HEK293T (cell line): Measurements from ENCODE around the gene JMJD4.

Experiments used
- CTCF ChIA-PET: fragments of 350-600 bp; formaldehyde crosslinking; extraction: SDS; loops from one replicate; lab custom pipeline; 2021; ENCODE audit warnings: antibody characterized with exemption, inconsistent platforms; lab: Yijun Ruan, JAX
- POLR2A ChIA-PET: fragments of 350-600 bp; formaldehyde crosslinking; extraction: SDS; loops from one replicate; lab custom pipeline; 2020; ENCODE audit warnings: antibody characterized with exemption, inconsistent platforms; lab: Yijun Ruan, JAX
- DNase-seq: peaks from one replicate; pipeline ENCODE4 v3.0.0; 2012; ENCODE audit warnings: mixed read lengths; ENCODE audit errors: extremely low spot score
- ARNT ChIP-seq: fragments of 450-650 bp; IDR thresholded peaks from 2 replicates; pipeline ENCODE4 v1.6.1; 2017; ENCODE audit warnings: mild to moderate bottlenecking
- BHLHE40 ChIP-seq: fragments of 450-650 bp; IDR thresholded peaks from 2 replicates; pipeline ENCODE4 v1.6.1; 2016; ENCODE audit warnings: mild to moderate bottlenecking, moderate library complexity, borderline replicate concordance
- CTBP1 ChIP-seq: fragments of 450-650 bp; IDR thresholded peaks from 2 replicates; pipeline ENCODE4 v1.6.1; 2016; ENCODE audit warnings: borderline replicate concordance
- ELF4 ChIP-seq: fragments of 450-650 bp; IDR thresholded peaks from 2 replicates; pipeline ENCODE4 v1.6.1; 2017; ENCODE audit warnings: antibody characterized with exemption
- FOXA1 ChIP-seq: fragments of 450-650 bp; IDR thresholded peaks from 2 replicates; pipeline ENCODE4 v1.6.1; 2016; ENCODE audit warnings: mild to moderate bottlenecking
- FOXK2 ChIP-seq: fragments of 450-650 bp; IDR thresholded peaks from 2 replicates; pipeline ENCODE4 v1.6.1; 2016; ENCODE audit warnings: mild to moderate bottlenecking
- FOXM1 ChIP-seq: fragments of 450-650 bp; IDR thresholded peaks from 2 replicates; pipeline ENCODE4 v1.6.1; 2017; ENCODE audit warnings: mild to moderate bottlenecking, borderline replicate concordance
- HDGF ChIP-seq: fragments of 450-650 bp; IDR thresholded peaks from 2 replicates; pipeline ENCODE4 v1.6.1; 2017; ENCODE audit warnings: antibody characterized with exemption, borderline replicate concordance
- L3MBTL2 ChIP-seq: fragments of 450-650 bp; conservative IDR thresholded peaks from 2 replicates; pipeline ENCODE4 v1.6.1; 2016; ENCODE audit warnings: mild to moderate bottlenecking
- LEF1 ChIP-seq: fragments of 450-650 bp; IDR thresholded peaks from 2 replicates; pipeline ENCODE4 v1.6.1; 2017; ENCODE audit warnings: mild to moderate bottlenecking, borderline replicate concordance
- NFRKB ChIP-seq: fragments of 450-650 bp; IDR thresholded peaks from 2 replicates; pipeline ENCODE4 v1.6.1; 2016; ENCODE audit warnings: mild to moderate bottlenecking, moderate library complexity
- PKNOX1 ChIP-seq: fragments of 450-650 bp; IDR thresholded peaks from 2 replicates; pipeline ENCODE4 v1.6.1; 2016
- SP1 ChIP-seq: fragments of 450-650 bp; IDR thresholded peaks from 2 replicates; pipeline ENCODE4 v1.6.1; 2017
- SUZ12 ChIP-seq: fragments of 450-650 bp; IDR thresholded peaks from 2 replicates; pipeline ENCODE4 v1.6.1; 2016; ENCODE audit warnings: mild to moderate bottlenecking
- TARDBP ChIP-seq: fragments of 450-650 bp; IDR thresholded peaks from 2 replicates; pipeline ENCODE4 v1.6.1; 2016
- ZNF384 ChIP-seq: fragments of 450-650 bp; IDR thresholded peaks from 2 replicates; pipeline ENCODE4 v1.6.1; 2016

The JMJD4 gene

DNA sequence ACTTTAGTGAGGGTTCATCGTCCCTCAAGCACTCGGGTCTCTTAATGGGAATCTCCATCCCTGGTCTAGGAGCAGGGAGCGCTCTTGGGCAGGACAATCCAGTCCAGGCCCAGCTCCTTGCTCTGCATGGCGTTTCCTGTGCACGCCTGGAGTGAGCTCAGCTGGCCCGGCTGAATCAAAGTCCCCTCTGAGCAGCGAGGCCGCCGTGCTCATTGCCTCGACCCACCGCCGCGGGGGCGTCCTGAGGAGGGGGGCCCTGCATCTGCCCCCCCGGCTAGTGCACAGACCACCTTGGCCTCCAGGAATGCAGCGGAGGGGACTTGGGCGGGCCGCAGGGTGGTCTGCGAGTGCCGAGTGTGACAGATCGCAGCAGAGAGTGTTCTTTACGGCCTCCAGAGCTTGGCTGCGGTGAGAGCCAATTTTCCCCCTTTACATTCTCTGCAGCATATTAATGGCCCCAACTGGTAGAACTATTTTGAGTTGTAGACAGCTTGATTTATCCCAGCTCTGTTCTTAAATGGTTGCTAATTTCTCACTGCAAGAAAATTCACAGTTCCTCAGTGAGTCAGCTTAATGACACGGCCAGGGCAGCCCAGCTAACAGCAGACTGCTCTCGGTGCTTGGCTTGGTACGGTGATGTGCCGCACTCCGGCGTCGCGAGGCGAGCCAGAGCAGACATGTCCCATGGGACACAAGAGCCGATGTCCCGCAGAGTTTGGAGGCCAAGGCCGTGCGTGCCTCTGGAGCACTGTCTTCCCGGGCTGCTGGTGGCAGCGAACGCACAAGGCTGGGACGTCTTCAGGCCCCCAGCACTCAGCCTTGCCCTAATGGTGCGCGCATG lies 39.9 kb upstream of the JMJD4 start:
- ChIA-PET CTCF (interaction anchor here (1.2 kb wide), 1 partner anchor 179 kb away, joined by 3 read pairs; no protein-coding TSS in a partner anchor), POLR2A (no interaction called here)
- TF ChIP-seq CTBP1 (no peak), HDGF (no peak), LEF1 (no peak)
- DNase-seq = no peak

DNA sequence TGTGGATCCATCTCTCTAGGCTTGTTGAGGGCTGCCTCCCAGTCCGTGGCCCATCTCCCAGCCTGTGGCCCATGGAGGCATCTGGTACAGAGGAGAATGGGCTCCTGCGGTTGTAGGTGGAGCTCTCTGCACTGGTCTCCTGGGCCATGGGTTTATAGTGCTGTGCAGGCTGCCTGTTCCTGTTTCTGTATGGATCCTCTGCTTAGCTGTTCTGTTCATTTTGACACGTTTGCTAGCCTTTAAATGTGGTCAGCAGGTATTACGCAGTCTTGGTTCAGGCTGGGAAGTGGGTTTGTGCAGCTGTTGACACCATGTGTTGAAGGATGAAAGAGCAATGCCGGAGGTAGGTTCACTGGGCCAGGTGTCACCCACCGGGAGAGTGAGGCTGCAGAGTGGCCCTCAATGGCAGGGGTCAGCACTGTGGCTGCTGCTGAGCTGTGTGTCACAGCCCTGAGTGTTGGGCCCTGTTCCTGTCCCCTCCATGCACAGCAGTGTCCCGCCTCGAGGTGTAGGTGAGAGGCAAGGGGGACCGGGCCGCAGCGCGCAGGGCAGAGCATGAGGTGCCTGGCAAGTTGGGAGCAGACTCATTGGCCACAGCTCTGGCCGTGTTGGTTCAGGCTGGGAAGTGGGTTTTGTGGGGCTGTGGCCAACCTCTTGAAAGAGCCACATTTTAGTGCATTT lies 39.1 kb upstream of the JMJD4 start:
- ChIA-PET CTCF (interaction anchor here (1.2 kb wide), 1 partner anchor 180 kb away, joined by 3 read pairs; no protein-coding TSS in a partner anchor), POLR2A (no interaction called here)
- no peak for DNase-seq
- TF ChIP-seq SP1 = no peak
- no peak for TF ChIP-seq LEF1
- TF ChIP-seq FOXM1 = no peak
- TF ChIP-seq ZNF384 = no peak
- no peak for TF ChIP-seq HDGF
- no peak for TF ChIP-seq NFRKB
- TF ChIP-seq ARNT = no peak
- no peak for TF ChIP-seq PKNOX1
- no peak for TF ChIP-seq ELF4
- TF ChIP-seq FOXK2 = no peak

- no peak for TF ChIP-seq TARDBP
- TF ChIP-seq LEF1 = no peak
- TF ChIP-seq ZNF384 = no peak
- no peak for TF ChIP-seq ELF4
- no peak for TF ChIP-seq PKNOX1
- no peak for TF ChIP-seq CTBP1
- TF ChIP-seq FOXK2 = no peak
- no peak for TF ChIP-seq ARNT
- no peak for TF ChIP-seq HDGF
- TF ChIP-seq NFRKB = no peak
- no peak for TF ChIP-seq FOXA1
- TF ChIP-seq SUZ12 = no peak
- TF ChIP-seq SP1 = no peak
- ChIA-PET CTCF (no interaction called here), POLR2A (no interaction called here)
- DNase-seq = no peak
Observed at GRCh38 chr1:227773558-227773957, 38.5 kb upstream of the JMJD4 start.

DNA sequence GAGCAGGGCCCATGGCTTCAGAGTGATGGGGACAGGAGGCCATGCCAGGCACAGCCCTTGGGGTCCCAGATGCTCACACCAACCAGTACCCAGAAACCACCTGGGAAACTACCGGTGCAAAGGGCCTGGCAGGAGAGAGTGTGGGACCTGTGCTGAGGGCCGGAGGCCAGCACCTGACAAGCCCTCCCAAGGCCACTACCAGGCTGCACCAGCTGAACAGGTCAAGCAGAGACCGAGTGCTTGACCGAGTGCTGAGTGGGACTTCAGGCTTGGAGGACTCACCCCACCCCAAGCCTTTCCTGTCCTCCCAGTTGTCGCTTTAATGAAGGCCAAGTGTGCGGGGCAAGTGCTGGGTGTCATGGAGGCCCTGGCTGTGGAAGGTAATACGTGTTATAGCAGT lies 36.7 kb upstream of the JMJD4 start:
- POLR2A ChIA-PET = no interaction called here
- no peak for DNase-seq
- TF ChIP-seq HDGF = no peak
- TF ChIP-seq ARNT = no peak
- no peak for TF ChIP-seq ELF4
- TF ChIP-seq FOXA1 = no peak
- TF ChIP-seq LEF1 = no peak
- TF ChIP-seq BHLHE40 = no peak
- CTCF ChIA-PET = no interaction called here

DNA sequence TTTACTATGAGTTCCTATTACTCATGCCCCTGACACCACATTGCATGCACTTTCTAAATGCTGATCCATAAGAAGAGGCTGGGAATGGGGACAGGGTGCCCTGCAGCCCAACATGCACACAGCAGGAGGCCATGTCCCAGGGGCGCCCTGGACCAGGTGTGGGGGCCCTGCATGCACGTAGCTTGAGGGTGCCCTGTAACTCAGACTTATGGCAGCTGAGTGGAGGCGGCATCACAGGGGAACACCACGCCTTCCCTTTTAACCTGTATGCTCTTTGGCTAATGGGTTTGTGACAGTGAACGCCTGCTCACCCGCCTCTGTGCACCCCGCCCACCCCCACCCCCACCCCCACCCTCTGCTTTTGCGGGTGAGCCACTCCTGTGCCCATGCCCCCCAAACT lies 36.2 kb upstream of the JMJD4 start:
- CTCF ChIA-PET = no interaction called here
- no peak for DNase-seq
- TF ChIP-seq LEF1 (no peak), TARDBP (no peak), ARNT (no peak), NFRKB (no peak), FOXA1 (no peak), BHLHE40 (no peak), ELF4 (no peak), SP1 (no peak), SUZ12 (no peak), CTBP1 (no peak), L3MBTL2 (no peak), FOXK2 (no peak), HDGF (no peak), ZNF384 (no peak), PKNOX1 (no peak)
- POLR2A ChIA-PET = no interaction called here

DNA sequence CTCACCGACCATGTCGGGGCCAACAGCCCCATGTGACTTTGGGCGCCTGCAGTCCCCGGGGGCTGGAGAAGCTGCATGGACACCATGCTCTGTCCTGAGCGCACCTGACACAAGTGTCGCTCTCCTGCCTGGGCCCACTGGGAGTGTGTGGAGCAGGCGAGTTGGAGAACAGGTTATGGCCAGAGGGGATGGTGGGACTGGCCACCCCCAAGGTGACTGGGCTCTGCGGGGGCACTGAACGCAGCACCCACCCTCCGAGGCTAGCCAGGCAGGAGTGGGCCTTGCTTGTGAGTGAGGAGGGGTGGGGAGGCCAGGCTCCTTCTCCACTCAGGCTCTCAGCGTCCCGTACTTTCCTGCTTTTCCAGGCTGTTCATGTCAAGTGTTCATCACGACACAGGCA lies 35.7 kb upstream of the JMJD4 start:
- DNase-seq = no peak
- CTCF ChIA-PET = no interaction called here
- POLR2A ChIA-PET = no interaction called here
- TF ChIP-seq ARNT = no peak
- no peak for TF ChIP-seq SP1
- no peak for TF ChIP-seq L3MBTL2
- no peak for TF ChIP-seq NFRKB
- no peak for TF ChIP-seq HDGF
- no peak for TF ChIP-seq BHLHE40
- TF ChIP-seq FOXM1 = no peak
- TF ChIP-seq FOXA1 = no peak
- no peak for TF ChIP-seq TARDBP
